GM06990 (cell line): ENCODE measurements around the gene ACTA1.

Source experiments
- DNase-seq: peaks from one replicate; pipeline ENCODE4 v3.0.0-alpha.2; 2011; ENCODE audit not compliant: insufficient read length; ENCODE audit errors: extremely low read depth
- H3K27me3 ChIP-seq: replicated peaks from 2 replicates; pipeline ENCODE4 v1.6.0; 2011; ENCODE audit warnings: low read length; ENCODE audit not compliant: control insufficient read depth, insufficient read depth
- H3K36me3 ChIP-seq: 2 replicates; pipeline ENCODE4 v1.5.1; 2011; ENCODE audit warnings: low read length; ENCODE audit not compliant: control insufficient read depth, insufficient read depth
- H3K4me3 ChIP-seq: replicated peaks from 2 replicates; pipeline ENCODE4 v1.5.1; 2011; ENCODE audit warnings: low read depth, mild to moderate bottlenecking, control low read depth, low read length
- CTCF ChIP-seq: IDR thresholded peaks from 2 replicates; pipeline ENCODE4 v1.5.1; 2011; ENCODE audit warnings: low read length, control low read depth, mild to moderate bottlenecking, inconsistent platforms; ENCODE audit not compliant: insufficient read depth, poor library complexity, severe bottlenecking

The ACTA1 gene

GRCh38 chr1:229384822-229385221 lies 49.1 kb downstream of the ACTA1 start:
- no peak for DNase-seq
- TF ChIP-seq CTCF, result no peak
- H3K36me3 ChIP-seq, result no peaks in the 10 kb centered on the region
- no peaks in the 10 kb centered on the region for H3K27me3 ChIP-seq
- H3K4me3 ChIP-seq, result no peak overlapping the region

- DNase-seq, result no peak
- H3K4me3 ChIP-seq, result no peak overlapping the region
- H3K27me3 ChIP-seq, result no peaks in the 10 kb centered on the region
- no peaks in the 10 kb centered on the region for H3K36me3 ChIP-seq
- TF ChIP-seq CTCF, result no peak
Observed at GRCh38 chr1:229383961-229384360, 49.9 kb downstream of the ACTA1 start.

GRCh38 chr1:229383188-229383587 lies 50.7 kb downstream of the ACTA1 start:
- H3K4me3 ChIP-seq, result no peak overlapping the region
- TF ChIP-seq CTCF, result no peak

More at GRCh38 chr1:229383188-229383587, 50.7 kb downstream of the ACTA1 start:
- Histone ChIP-seq H3K27me3 (no peaks in the 10 kb centered on the region), H3K36me3 (no peaks in the 10 kb centered on the region)
- no peak for DNase-seq
